ENCODE measurements around the gene SLCO1B1.
"Not testable (repeated sequence)": the region's sequence is repeated elsewhere in the genome, so short reads cannot be mapped to it uniquely, and the experiment has no call there.

The SLCO1B1 gene

GRCh38 chr12:21130998-21131397, at the start of gene SLCO1B1:
SLCO1B1 (plus strand) TSS chr12:21131194; CDS start chr12:21141575, 10,381 bp downstream.
- no peak for DNase-seq (ENCODE audit: low read depth in 2 of 2)

GRCh38 chr12:21084753-21085152, 46.2 kb upstream of the SLCO1B1 start:
- DNase-seq (ENCODE audit: low read depth in 2 of 2) = not testable (repeated sequence)

GRCh38 chr12:21111732-21112131, 19.3 kb upstream of the SLCO1B1 start:
- no peak for DNase-seq (ENCODE audit: low read depth in 2 of 2)

GRCh38 chr12:21113266-21113665, 17.7 kb upstream of the SLCO1B1 start:
- no peak for DNase-seq (ENCODE audit: low read depth in 2 of 2)

- DNase-seq (ENCODE audit: low read depth in 2 of 2) = no peak
Observed at GRCh38 chr12:21117995-21118394, 13.0 kb upstream of the SLCO1B1 start.

GRCh38 chr12:21118760-21119159, 12.2 kb upstream of the SLCO1B1 start:
- DNase-seq (ENCODE audit: low read depth in 2 of 2) = no peak

GRCh38 chr12:21129351-21129750, 1.6 kb upstream of the SLCO1B1 start:
- no peak for DNase-seq (ENCODE audit: low read depth in 2 of 2)

- no peak for DNase-seq (ENCODE audit: low read depth in 2 of 2)
Observed at GRCh38 chr12:21129906-21130305, 1.1 kb upstream of the SLCO1B1 start.

- DNase-seq (ENCODE audit: low read depth in 2 of 2) = not testable (repeated sequence)
Observed at GRCh38 chr12:21137318-21137999, 6.5 kb downstream of the SLCO1B1 start.

- DNase-seq (ENCODE audit: low read depth in 2 of 2) = no peak
Observed at GRCh38 chr12:21138016-21138415, 7.0 kb downstream of the SLCO1B1 start.

- no peak for DNase-seq (ENCODE audit: low read depth in 2 of 2)
Observed at GRCh38 chr12:21144309-21144708, 13.3 kb downstream of the SLCO1B1 start.

GRCh38 chr12:21149861-21150260, 18.9 kb downstream of the SLCO1B1 start:
- not testable (repeated sequence) for DNase-seq (ENCODE audit: low read depth in 2 of 2)

- no peak for DNase-seq (ENCODE audit: low read depth in 2 of 2)
Observed at GRCh38 chr12:21151184-21151583, 20.2 kb downstream of the SLCO1B1 start.

- DNase-seq (ENCODE audit: low read depth in 2 of 2) = no peak
Observed at GRCh38 chr12:21155522-21156351, 24.7 kb downstream of the SLCO1B1 start.

GRCh38 chr12:21165048-21165447, 34.1 kb downstream of the SLCO1B1 start:
- no peak for DNase-seq (ENCODE audit: low read depth in 2 of 2)

GRCh38 chr12:21169878-21170472, 39.0 kb downstream of the SLCO1B1 start:
- peak; percentile 1 to 4 for DNase-seq (ENCODE audit: low read depth in 2 of 2)

- no peak for DNase-seq (ENCODE audit: low read depth in 2 of 2)
Observed at GRCh38 chr12:21172079-21172478, 41.1 kb downstream of the SLCO1B1 start.

- DNase-seq (ENCODE audit: low read depth in 2 of 2) = no peak
Observed at GRCh38 chr12:21183721-21184275, 52.8 kb downstream of the SLCO1B1 start.

GRCh38 chr12:21190016-21190415, 59.0 kb downstream of the SLCO1B1 start:
- DNase-seq (ENCODE audit: low read depth in 2 of 2) = no peak

GRCh38 chr12:21214433-21214832, 83.4 kb downstream of the SLCO1B1 start:
- DNase-seq (ENCODE audit: low read depth in 2 of 2) = not testable (repeated sequence)

GRCh38 chr12:21219206-21219605, 88.2 kb downstream of the SLCO1B1 start:
- no peak for DNase-seq (ENCODE audit: low read depth in 2 of 2)

- no peak for DNase-seq (ENCODE audit: low read depth in 2 of 2)
Observed at GRCh38 chr12:21220266-21220665, 89.3 kb downstream of the SLCO1B1 start.

All from fibroblast of skin of left quadriceps (primary cell).